Cardiac muscle cell (in vitro differentiated cells and primary cell): ENCODE data around the gene SF3B5. TPM values are rescaled to one million over a fixed set of nuclear protein-coding genes. Genes with fewer than 3 reads are reported as not detected.

Source experiments
- DNase-seq, 2 donors: peaks; one replicate each; pipeline versions ENCODE4 v3.0.0 to v3.0.0-alpha.2; 2010 to 2017; ENCODE audit warnings: low read depth in 1 of 2, low spot score in 1 of 2
- H3K27ac ChIP-seq: fragments of 200-600 bp; sonication (generic); 2 replicates; pipeline ENCODE4 v1.5.1; 2016
- H3K27me3 ChIP-seq: fragments of 200-600 bp; sonication (generic); 2 replicates; pipeline ENCODE4 v1.6.0; 2016; ENCODE audit warnings: control low read depth
- H3K36me3 ChIP-seq: fragments of 200-600 bp; sonication (generic); 2 replicates; pipeline ENCODE4 v1.5.1; 2016; ENCODE audit warnings: control low read depth
- H3K4me1 ChIP-seq: fragments of 200-600 bp; sonication (generic); 2 replicates; pipeline ENCODE4 v1.8.1; 2017; ENCODE audit warnings: low read depth, mild to moderate bottlenecking, mixed run types
- H3K4me3 ChIP-seq: fragments of 200-600 bp; sonication (generic); 2 replicates; pipeline ENCODE4 v1.5.1; 2016; ENCODE audit warnings: mild to moderate bottlenecking
- H3K9me3 ChIP-seq: fragments of 200-600 bp; sonication (generic); 2 replicates; pipeline ENCODE4 v1.5.1; 2017; ENCODE audit warnings: low read depth, mild to moderate bottlenecking, control low read depth
- polyA plus RNA-seq: library from polyadenylated mRNA; unstranded; fragments of >200 nt; fragmentation: Nextera tagmentation; extraction: Ambion mirVana; gene quantifications from 2 replicates; pipeline ENCODE4 v1.2.1, GENCODE V29; 2016
- total RNA-seq: library from RNA; depleted of rRNA; stranded (reverse); fragments of >200 nt; gene quantifications from 2 replicates; pipeline ENCODE4 v1.2.3, GENCODE V29; 2016
- TF ChIP-seq, protein P1 (sequence below): IDR thresholded peaks from 2 replicates; pipeline ENCODE4 v1.5.1; 2012; ENCODE audit warnings: low read depth, mild to moderate bottlenecking, low read length

Gene SF3B5
- total and polyA plus RNA-seq, 2 experiments from 2014 or later, result 139 to 252 TPM

DNA sequence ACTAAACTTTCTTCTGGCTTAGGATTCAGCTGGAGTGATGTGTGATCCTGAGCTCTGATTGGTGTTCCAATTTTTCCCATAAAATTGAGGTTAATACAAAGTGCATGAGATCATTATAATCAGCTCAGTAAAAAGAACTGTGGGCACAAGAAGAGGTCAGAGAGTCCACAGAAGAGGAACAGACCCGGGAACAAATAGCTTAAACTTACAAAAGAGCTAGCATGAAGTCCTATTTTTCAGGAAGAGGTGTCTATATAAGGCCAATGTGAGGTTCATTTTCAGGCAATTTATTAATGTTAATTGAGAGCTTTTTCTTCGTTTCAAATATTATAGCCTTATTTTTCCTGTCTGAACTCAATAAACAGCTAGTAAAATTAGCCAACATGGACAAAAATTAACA lies 28.0 kb upstream of the SF3B5 start:
- H3K36me3 ChIP-seq, result no peaks in the 10 kb centered on the region
- no peak overlapping the region for H3K4me3 ChIP-seq
- TF ChIP-seq, protein P1, sequence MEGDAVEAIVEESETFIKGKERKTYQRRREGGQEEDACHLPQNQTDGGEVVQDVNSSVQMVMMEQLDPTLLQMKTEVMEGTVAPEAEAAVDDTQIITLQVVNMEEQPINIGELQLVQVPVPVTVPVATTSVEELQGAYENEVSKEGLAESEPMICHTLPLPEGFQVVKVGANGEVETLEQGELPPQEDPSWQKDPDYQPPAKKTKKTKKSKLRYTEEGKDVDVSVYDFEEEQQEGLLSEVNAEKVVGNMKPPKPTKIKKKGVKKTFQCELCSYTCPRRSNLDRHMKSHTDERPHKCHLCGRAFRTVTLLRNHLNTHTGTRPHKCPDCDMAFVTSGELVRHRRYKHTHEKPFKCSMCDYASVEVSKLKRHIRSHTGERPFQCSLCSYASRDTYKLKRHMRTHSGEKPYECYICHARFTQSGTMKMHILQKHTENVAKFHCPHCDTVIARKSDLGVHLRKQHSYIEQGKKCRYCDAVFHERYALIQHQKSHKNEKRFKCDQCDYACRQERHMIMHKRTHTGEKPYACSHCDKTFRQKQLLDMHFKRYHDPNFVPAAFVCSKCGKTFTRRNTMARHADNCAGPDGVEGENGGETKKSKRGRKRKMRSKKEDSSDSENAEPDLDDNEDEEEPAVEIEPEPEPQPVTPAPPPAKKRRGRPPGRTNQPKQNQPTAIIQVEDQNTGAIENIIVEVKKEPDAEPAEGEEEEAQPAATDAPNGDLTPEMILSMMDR, result no peak

DNA sequence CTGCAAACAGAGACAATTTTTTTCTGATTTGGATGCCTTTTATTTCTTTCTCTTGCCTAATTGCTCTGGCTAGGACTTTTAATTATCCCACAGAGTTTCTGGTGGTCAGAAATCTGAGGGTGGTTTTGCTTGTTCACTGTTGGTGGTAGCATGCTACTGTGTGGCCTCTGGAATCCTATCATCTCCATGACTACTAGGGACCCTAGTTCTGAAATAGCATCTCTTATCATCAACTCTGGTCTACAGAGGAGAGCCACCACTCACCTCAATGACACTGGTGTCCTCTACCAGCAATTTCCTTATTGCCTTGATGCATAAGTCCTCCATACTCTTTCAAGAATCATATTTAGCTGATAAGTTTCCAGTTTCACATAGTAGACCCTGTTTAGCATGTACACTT lies 27.5 kb upstream of the SF3B5 start:
- TF ChIP-seq, protein P1, result no peak
- H3K9me3 ChIP-seq, result no peaks in the 10 kb centered on the region
- no peak overlapping the region for H3K4me3 ChIP-seq
- H3K36me3 ChIP-seq, result no peaks in the 10 kb centered on the region
- no peak overlapping the region for H3K27ac ChIP-seq
- DNase-seq, result no peak
- no peaks in the 10 kb centered on the region for H3K27me3 ChIP-seq
- H3K4me1 ChIP-seq, result no peaks in the 10 kb centered on the region

More for the DNA sequence above, 28.0 kb upstream of the SF3B5 start:
- Histone ChIP-seq H3K9me3 (no peaks in the 10 kb centered on the region), H3K27ac (no peak overlapping the region), H3K4me1 (no peaks in the 10 kb centered on the region), H3K27me3 (no peaks in the 10 kb centered on the region)
- DNase-seq, result no peak

DNA sequence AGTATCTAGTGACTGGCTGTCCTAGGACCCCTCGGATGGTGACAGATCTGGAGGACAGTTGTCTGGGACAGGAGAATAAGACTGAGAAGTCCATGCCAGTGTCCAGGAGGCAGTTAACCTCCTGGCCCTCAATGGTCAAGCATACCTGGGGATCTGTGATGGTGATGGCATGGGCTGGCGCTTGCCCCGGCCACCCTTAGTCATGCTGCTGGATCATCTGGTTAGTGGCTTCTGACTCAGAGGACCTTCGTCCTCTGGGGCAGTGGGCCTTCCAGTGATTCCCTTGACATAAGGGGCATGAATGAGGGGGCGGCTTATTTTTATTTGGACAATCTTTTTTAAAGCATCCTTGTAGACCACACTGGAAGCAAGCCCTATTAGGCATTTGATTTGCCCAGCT lies 24.0 kb upstream of the SF3B5 start:
- Histone ChIP-seq H3K4me1 (no peaks in the 10 kb centered on the region), H3K36me3 (no peaks in the 10 kb centered on the region), H3K9me3 (no peaks in the 10 kb centered on the region), H3K4me3 (no peak overlapping the region), H3K27ac (no peak overlapping the region), H3K27me3 (no peaks in the 10 kb centered on the region)
- DNase-seq, result no peak
- TF ChIP-seq, protein P1, result no peak

DNA sequence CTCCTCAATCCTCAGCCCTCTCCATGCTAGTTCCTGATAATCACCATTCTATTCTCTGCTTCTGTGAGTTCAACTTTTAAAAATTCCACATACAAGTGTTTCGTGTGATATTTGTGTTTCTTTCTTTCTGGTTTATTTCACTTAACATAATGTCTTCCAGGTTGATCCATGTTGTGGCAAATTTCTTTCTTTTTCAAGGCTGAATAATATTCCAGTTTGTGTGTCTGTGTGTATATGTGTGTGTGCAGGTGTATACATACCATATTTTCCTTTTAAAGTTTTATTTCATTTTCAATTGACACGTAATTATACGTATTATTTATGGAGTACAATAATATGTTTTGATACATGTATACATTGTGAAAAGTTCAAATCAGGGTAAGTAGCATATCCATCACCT lies 19.8 kb upstream of the SF3B5 start:
- Histone ChIP-seq H3K4me1 (no peaks in the 10 kb centered on the region), H3K36me3 (no peaks in the 10 kb centered on the region), H3K9me3 (no peaks in the 10 kb centered on the region), H3K4me3 (no peak overlapping the region), H3K27me3 (no peaks in the 10 kb centered on the region), H3K27ac (no peak overlapping the region)
- no peak for DNase-seq
- TF ChIP-seq, protein P1, result no peak

DNA sequence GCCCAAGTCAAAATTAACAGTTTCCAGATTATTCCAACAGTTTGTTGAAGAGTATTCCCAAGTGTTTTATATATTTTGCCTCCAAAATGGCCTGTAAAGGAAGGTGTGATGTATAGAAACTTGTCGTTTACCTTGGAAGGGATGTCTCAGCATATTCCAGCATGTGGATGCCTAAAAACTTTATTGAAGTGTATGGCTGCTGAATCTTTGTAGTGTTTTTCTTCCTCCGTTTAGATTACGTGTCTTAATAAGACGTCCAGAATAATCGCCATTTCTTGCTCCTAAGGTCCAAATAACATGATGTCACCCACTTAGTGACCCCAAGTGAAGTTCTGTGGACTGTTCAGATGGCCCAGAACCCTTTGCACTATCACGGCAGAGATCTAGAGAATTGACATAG lies 18.0 kb upstream of the SF3B5 start:
- TF ChIP-seq, protein P1, result no peak
- no peak overlapping the region for H3K27ac ChIP-seq
- H3K9me3 ChIP-seq, result no peaks in the 10 kb centered on the region
- H3K4me3 ChIP-seq, result no peak overlapping the region
- no peaks in the 10 kb centered on the region for H3K36me3 ChIP-seq
- H3K4me1 ChIP-seq, result no peaks in the 10 kb centered on the region
- H3K27me3 ChIP-seq, result no peaks in the 10 kb centered on the region
- DNase-seq, result no peak

DNA sequence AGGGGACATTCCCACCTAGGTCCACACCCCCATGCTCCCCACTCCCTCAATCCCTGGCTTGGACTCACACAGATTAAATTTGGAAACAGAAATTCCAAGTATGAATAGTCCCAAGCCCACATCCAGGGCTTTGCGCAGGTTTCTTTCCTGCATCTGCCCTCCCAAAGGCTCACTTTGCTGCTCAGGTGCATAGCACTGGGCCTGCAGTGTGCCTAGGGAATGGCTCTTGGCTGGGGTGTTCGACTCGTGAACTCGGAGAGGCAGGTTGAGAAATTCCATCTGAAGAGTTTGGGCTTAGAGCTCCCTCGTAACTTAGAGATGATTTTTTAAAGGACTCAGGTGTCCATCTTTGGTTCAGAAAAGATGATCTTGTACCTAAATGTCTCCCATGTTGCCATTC lies 14.8 kb upstream of the SF3B5 start:
- Histone ChIP-seq H3K4me1 (peaks cover 2% of the 10 kb centered on the region), H3K4me3 (no peak overlapping the region), H3K36me3 (no peaks in the 10 kb centered on the region), H3K27me3 (no peaks in the 10 kb centered on the region), H3K27ac (no peak overlapping the region), H3K9me3 (no peaks in the 10 kb centered on the region)
- TF ChIP-seq, protein P1, result no peak
- DNase-seq, result no peak
